Skin of body (tissue), 2 donors: Measurements from ENCODE around the gene ABCA5. TPM values are rescaled to one million over a fixed set of nuclear protein-coding genes. Genes with fewer than 3 reads are reported as not detected.
A peak's percentile ranks its signal among the peaks of the same experiment; 100 is the strongest.
"Not testable (repeated sequence)": the region's sequence is repeated elsewhere in the genome, so short reads cannot be mapped to it uniquely, and the experiment has no call there.

Experiments
- DNase-seq: peaks from one replicate; lab custom pipeline; 2025; lab: John Stamatoyannopoulos, UW
- total RNA-seq: library from RNA; depleted of rRNA; stranded (reverse); fragments of >200 nt; gene quantifications from one replicate; pipeline ENCODE4 v1.2.3, GENCODE V29; 2014

The ABCA5 gene
- total RNA-seq, 1 donor from 2014 or later: 35.7 TPM

GRCh38 chr17:69326377-69327059 lies 415 bp downstream of the ABCA5 start:
- no peak for DNase-seq

DNA sequence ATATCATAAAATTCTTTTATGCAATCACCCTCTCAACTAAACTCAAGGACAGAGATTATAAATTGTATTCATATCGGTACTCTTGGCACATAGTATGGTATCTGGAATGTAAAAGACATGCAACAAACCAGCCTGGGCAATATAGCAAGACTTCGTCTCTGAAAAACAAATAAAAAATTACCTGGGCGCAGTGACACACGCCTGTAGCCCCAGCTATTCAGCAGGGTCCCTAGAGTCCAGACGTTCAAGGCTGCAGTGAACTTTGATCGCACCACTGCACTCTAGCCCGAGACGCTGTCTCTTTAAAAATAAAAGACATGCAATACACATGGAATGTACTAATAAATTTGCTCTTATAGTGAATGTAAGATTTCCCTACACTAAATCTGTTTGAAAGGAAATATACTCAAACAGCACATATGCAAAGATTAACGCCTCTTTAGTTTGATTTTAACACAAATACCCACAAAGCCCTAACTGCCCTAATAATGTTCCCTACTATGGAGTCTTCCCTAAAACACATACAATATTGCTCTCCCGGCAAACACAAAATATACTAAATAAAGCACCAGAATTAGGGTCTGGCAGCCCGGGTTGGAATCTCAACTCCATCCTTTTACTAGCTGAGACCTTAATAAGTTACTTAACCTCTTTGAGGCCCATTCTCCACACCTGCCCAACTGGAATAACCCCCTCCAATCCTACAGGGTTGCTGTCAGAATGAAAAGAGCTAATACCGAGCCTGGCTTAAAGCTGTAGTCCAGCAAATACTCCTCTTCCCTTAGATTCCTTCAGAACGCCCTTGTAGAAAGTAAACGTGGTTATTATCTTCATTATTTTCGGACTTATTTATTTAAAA lies 1.2 kb downstream of the ABCA5 start:
- no peak for DNase-seq

- DNase-seq: no peak
These were observed 3.1 kb downstream of the ABCA5 start for GRCh38 chr17:69323806-69324205.

GRCh38 chr17:69320908-69321238 lies 6.1 kb downstream of the ABCA5 start:
- no peak for DNase-seq

GRCh38 chr17:69320210-69320907 lies 6.6 kb downstream of the ABCA5 start:
- DNase-seq: no peak

DNA sequence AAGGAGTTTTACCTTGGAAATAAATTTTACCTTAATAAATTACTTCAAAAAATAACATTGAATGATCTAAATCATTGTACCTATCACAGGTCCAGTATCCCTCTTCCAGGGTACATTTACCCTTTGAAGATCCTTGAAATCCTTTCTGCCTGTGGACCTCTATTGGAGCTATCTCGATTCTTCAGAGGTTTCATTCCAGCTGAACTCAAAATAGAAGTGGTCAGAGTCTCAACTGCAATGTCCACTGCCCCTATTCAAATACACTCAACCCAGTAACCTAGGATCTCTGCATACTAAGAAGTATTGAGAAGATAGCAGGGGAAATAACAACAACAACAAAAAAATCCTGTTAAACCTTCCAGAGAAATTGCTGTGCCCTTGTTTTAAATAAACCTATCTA lies 9.3 kb downstream of the ABCA5 start:
- DNase-seq: no peak

DNA sequence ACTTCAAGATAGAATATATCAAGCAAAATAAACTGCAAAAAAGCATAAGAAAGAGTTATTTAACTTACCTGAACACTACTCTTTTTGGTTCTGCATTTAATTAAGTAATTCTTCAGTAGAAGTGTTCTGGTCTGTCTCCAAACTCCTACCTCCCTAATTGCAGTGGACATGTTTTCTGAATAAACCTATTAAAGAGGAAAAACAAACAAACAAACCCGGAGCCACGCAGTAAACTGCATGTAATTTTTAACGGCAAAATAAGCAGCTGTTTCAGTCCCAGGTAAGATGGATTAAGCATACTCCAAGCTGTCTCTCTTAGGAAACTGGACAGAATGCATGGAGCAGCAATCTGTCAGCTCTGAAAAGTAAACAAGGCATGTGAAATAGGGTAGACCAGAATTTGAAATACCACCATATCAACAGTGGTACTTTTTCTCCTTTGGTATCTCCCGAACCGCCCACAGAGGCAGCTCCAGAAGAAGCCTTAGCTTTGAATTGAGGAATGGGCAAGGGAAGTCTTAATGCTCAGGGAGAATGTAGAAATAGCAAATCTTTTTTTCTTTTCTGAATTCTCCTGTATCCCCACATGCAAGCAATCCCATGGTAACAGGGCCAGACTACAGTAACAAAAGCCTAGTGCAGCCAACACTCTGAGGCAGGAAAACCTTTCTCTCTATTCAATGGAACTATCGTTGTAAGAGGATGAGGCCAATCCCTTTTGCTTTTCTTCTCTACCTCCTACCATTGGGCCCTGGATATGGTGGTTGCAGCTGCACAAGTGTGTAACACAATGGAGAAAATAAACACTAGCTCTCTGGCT lies 12.5 kb downstream of the ABCA5 start:
- DNase-seq: no peak

- no peak for DNase-seq
These were observed 21.8 kb downstream of the ABCA5 start for GRCh38 chr17:69305177-69305576.

- no peak for DNase-seq
These were observed 24.3 kb downstream of the ABCA5 start for GRCh38 chr17:69302682-69303081.

- DNase-seq: no peak
These were observed 26.7 kb downstream of the ABCA5 start for GRCh38 chr17:69300222-69300621.

DNA sequence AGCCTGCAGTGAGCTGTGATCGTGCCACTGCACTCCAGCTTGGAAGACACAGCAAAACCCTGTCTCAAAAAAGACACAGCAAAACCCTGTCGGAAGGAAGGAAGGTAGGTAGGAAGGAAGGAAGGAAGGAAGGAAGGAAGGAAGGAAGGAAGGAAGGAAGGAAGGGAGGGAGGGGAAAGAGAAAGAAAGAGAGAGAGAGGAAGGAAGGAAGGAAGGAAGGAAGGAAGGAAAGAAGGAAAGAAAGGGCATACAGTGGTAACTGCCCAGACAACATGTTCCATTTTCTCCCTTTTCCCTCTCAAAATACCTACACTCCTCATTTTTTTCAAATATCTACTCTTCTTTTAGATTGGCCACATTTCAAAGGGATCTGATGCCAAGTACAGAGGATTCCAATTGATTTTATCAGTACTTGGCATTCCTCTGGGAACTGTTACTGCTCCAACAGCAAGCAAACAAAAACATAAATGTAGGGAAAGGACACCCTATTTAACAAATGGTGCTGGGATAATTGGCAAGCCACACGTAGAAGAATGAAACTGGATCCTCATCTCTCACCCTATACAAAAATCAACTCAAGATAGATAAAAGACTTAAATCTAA lies 28.7 kb downstream of the ABCA5 start:
- DNase-seq: not testable (repeated sequence)

DNA sequence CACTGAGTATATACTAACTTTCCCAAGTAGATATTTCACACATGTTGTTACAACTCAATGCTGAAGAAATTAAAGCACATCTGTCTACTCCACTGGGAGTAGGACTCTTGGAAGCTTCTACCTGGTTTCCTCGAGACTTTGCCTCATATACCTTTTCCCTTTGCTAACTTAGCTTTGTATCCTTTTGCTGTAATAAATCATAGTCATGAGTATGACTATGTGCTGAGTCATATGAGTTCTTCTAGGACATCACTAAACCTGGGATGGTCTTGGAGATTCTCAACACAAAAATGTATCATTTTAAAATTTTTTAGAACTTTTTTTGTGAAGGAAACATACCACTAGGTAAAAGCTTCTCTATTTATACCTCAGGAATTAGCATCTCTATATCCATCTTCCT lies 39.8 kb downstream of the ABCA5 start:
- DNase-seq: no peak

DNA sequence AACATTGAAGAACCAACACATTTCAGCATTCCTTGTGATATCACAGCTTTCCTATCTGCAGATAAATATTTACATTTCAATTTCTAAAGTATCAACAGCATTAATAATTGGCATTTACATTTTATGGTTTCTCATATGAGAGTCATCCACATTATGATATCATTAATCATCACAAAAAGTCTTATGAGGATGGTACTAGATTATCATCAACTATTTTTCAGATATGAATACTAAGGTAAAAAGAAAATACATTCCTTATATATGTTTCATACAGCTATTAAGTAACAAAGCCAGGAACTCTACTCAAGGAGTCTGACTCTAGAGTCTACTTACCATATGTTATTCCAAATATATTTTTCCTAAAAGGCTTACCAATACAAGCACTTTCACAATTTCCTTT lies 40.7 kb downstream of the ABCA5 start:
- DNase-seq: no peak

- no peak for DNase-seq
These were observed 42.3 kb downstream of the ABCA5 start for GRCh38 chr17:69284646-69285045.

- DNase-seq: no peak
These were observed 44.9 kb downstream of the ABCA5 start for GRCh38 chr17:69282002-69282401.

- not testable (repeated sequence) for DNase-seq
These were observed 50.7 kb downstream of the ABCA5 start for GRCh38 chr17:69276279-69276678.

DNA sequence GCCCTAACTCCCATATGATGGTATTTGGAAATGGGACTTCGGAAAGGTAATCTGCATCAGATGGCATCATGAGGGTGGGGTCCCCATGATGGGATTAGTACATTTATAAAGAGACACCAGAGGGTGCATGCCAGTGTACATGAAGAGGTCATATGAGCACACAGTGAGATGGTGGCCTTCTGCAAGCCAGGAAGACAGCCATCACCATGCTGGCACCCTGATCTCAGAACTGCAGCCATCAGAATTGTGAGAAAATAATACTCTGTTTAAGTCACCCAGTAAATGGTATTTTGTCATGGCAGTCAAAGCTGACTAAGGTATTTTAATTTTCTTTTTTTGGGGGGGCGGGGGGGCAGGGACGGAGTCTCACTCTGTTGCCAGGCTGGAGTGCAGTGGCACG lies 51.2 kb downstream of the ABCA5 start:
- DNase-seq: no peak

DNA sequence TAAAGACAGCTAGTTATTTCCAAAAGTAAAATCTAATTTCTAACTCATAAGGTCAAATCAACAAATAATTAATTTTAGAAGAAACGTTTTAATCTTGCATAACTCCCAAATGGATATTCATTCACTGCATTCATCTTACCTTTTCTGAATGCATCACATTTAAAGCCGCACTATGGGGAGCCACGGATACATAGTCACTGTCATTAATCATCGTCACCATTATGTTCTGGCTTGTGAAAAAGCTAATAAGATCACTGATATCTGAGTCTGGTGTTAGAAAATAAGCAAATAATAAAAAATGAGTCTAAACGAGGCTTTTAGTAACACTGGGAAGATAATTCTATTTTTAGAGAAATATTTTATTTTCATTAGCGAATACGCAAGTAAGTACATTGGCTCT lies 55.9 kb downstream of the ABCA5 start:
- DNase-seq: no peak

DNA sequence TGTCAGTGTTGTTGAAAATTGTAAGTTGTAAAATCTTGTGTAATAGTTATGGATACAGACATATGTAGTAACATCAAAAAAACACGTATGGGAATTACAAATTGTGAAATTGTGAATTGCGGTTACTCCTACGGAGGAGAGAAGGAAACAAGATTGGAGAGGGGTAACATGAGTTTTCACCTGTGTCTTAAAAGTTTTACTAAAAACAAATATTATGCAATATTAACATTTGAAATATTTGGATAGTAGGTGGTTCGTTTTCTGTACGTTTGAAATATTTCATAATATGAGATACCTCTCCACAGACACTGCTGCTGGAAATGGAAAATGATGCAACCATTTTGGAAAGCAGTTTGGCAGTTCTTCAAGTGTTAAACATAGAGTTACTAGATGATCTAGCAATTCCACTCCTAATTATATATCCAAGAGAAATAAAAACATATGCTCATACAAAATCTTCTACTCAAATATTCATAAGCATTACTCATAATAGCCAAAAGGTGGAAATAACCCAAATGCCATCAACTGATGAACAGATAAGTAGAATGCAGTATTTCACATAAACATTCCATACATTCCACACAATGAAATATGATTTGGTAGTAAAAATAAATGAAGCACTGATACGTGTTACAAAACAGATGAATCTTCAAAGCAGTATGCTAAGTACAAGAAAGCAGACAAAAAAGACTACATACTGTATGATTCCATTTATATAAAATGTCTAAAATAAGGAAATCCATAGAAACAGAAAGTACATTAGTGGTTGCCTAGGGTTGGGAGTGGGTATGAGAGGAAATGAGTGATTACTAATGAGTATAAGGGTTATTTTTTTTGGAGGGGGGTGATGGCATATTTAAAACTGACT lies 57.6 kb downstream of the ABCA5 start:
- peak; percentile 25 for DNase-seq

DNA sequence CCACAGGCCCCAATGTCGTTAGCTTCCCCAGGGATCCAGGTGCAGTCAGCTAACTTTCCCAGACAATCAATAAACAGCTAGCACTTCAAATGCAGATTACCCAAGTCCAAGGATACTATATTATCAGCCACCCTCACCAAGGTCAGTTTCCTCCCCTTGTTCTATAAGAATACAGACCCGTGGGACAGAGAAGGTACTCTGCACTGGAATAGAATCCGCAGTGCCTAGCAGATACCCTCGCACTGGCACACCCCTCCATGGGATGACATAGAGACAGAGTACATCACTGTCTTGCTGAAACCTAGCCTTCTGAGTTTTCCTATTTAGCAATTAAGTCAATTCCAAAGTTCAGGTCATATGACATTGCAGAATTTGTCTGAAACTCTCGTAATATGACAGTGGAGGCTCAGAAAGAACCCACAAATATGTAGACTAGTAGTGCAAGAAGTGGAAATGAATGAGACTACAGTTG lies 58.4 kb downstream of the ABCA5 start:
- no peak for DNase-seq
